ENCODE results near the gene PLPP4. TPM values are rescaled to one million over a fixed set of nuclear protein-coding genes. Genes with fewer than 3 reads are reported as not detected.
A peak's percentile ranks its signal among the peaks of the same experiment; 100 is the strongest.

PLPP4 gene
- under 1 TPM in 1 of 4 donors, not detected in 3; 0.60 TPM for total RNA-seq

DNA sequence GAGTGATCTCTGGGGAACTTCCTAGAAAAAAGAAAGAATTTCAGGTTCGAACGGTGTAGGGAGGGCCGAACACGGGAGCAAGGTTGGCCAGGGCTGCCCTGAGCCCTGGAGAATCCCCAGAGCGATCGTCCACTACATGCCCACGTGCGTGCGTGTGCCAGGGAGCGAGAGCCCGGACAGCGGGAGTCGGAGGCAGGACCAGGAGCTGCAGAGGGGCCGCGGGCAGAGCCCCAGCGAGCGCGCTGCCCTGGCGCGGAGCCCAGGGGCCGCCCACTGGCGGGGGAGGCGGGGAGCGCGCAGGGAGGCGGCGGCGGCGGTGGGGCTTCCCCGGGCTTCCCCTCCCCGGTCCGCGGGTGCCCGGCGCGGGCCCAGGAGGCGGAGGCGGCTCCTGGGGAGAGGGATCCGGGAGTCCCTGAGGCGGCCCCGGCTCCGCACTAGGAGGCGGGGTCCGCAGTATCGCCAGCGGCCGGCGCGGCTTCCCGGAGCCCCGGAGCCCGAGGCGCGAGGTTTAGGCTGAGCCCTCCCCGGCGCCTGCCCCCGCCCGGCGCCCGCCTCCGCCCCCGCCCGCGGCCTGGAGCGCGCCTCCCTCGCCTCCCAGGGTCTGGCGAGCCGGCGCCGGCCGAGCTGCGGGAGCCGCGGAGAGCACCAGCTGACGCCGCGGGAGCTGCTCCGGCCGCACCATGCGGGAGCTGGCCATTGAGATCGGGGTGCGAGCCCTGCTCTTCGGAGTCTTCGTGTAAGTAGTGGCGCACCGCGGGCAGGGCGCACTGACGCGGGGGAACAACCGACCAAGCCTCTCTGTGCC lies at the start of gene PLPP4:
TSS of gene PLPP4 (plus strand) at position 602 of the 805 bp plus-strand sequence. CDS start at position 681, 79 bp downstream.
- 0% methylated on average over 13 of the region's 92 CpGs for WGBS
- Histone ChIP-seq H3K27me3 (peaks cover 43% of the 10 kb centered on the region), H3K36me3 (no peaks in the 10 kb centered on the region), H3K9me3 (no peaks in the 10 kb centered on the region), H3K4me3 (peak within 1 kb of the TSS; percentile 64), H3K27ac (no peak within 1 kb of the TSS), H3K4me1 (peaks cover 19% of the 10 kb centered on the region)
- DNase-seq (ENCODE audit: low spot score in 2 of 2), result no peak
- TF ChIP-seq, protein P1, sequence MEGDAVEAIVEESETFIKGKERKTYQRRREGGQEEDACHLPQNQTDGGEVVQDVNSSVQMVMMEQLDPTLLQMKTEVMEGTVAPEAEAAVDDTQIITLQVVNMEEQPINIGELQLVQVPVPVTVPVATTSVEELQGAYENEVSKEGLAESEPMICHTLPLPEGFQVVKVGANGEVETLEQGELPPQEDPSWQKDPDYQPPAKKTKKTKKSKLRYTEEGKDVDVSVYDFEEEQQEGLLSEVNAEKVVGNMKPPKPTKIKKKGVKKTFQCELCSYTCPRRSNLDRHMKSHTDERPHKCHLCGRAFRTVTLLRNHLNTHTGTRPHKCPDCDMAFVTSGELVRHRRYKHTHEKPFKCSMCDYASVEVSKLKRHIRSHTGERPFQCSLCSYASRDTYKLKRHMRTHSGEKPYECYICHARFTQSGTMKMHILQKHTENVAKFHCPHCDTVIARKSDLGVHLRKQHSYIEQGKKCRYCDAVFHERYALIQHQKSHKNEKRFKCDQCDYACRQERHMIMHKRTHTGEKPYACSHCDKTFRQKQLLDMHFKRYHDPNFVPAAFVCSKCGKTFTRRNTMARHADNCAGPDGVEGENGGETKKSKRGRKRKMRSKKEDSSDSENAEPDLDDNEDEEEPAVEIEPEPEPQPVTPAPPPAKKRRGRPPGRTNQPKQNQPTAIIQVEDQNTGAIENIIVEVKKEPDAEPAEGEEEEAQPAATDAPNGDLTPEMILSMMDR (IDR thresholded peaks at IDR 0.05), result no peak
- TF ChIP-seq EP300 (IDR thresholded peaks at IDR 0.05) (no peak), POLR2A (IDR thresholded peaks at IDR 0.05) (no peak), POLR2AphosphoS5 (IDR thresholded peaks at IDR 0.05) (no peak)

DNA sequence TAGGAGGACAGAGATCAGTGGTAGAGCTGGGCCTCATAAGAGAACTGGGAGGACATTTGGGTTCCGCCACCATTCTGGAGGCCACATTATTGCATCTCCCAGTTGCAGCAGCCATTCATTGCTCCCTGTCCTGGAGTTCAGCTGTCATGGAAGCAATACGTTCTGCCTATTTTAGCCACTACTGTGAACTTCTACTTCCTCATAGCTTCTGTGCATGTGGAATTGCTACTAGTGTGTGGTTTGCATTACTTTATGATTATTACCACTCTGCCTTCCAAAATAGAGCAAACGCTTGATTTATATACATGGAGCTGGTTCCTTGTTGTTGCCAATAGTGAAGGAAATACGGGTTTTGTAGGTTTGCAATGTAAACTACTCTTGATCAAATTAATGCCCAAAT lies 47.2 kb upstream of the PLPP4 start:
- Histone ChIP-seq H3K36me3 (no peaks in the 10 kb centered on the region), H3K4me1 (no peaks in the 10 kb centered on the region), H3K9me3 (no peaks in the 10 kb centered on the region), H3K27me3 (no peaks in the 10 kb centered on the region), H3K4me3 (no peak overlapping the region), H3K27ac (no peak overlapping the region)
- WGBS, result 52% methylated on average over 4 of the region's 4 CpGs
- TF ChIP-seq POLR2AphosphoS5 (IDR thresholded peaks at IDR 0.05) (no peak), EP300 (IDR thresholded peaks at IDR 0.05) (no peak), POLR2A (IDR thresholded peaks at IDR 0.05) (no peak)
- TF ChIP-seq, protein P1 (IDR thresholded peaks at IDR 0.05), result no peak
- DNase-seq (ENCODE audit: low spot score in 2 of 2), result no peak

DNA sequence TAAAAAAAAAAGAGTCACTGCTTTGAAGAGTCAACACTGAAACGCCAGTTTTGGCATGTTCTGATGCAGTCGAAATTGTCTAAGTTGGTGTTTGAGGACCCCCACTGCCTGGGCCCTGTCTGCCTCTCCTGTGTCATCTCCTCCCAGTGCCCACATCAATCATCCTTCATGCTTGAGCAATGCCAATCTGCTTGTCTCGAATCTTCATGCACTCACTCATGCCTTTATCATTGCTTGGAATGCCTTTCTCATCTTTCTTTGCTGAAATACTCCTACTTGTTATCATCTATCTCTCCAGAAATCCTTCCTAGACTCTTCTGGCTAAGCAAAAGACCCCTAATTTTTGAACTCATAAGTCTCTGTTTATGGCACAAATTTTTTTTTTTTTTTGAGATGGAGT lies 42.1 kb upstream of the PLPP4 start:
- no peaks in the 10 kb centered on the region for H3K36me3 ChIP-seq
- TF ChIP-seq POLR2AphosphoS5 (IDR thresholded peaks at IDR 0.05), result no peak
- TF ChIP-seq, protein P1 (IDR thresholded peaks at IDR 0.05), result no peak
- no peak for TF ChIP-seq EP300 (IDR thresholded peaks at IDR 0.05)
- no peak for TF ChIP-seq POLR2A (IDR thresholded peaks at IDR 0.05)
- H3K27ac ChIP-seq, result no peak overlapping the region
- no peak overlapping the region for H3K4me3 ChIP-seq
- DNase-seq (ENCODE audit: low spot score in 2 of 2), result no peak
- H3K9me3 ChIP-seq, result no peaks in the 10 kb centered on the region
- no peaks in the 10 kb centered on the region for H3K27me3 ChIP-seq
- 71% methylated on average over 3 of the region's 3 CpGs for WGBS
- no peaks in the 10 kb centered on the region for H3K4me1 ChIP-seq

DNA sequence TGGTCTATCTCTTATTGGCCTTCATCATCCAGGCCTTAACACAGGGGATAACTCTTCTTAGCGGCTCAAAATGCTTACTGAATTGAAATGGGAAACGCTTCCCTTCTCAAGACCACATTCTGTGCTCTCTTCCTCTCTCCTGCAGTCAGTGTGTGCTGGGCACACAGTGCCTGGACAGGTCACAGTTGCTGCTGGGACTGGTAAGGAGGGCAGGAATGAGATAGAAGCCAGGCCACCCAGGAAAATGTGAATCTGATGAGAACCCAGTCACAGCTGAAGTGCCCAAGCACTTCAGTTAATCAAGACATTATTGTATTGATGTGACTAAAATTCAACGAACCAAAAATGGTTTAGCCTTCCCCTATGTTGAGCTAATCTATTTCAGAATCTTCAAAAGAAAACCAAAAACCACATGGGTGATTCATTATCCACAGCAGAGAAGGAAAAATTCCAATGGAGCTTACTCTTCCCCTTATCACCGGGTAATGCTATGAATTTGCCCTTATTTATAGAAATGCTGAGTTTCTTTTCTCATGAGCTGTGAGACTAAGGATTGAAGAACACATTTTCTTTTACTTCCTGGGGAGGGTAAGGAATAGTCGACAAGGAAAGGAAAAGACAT lies 41.2 kb upstream of the PLPP4 start:
- no peak overlapping the region for H3K27ac ChIP-seq

More for the DNA sequence above, 41.2 kb upstream of the PLPP4 start:
- TF ChIP-seq, protein P1 (IDR thresholded peaks at IDR 0.05), result no peak
- TF ChIP-seq POLR2A (IDR thresholded peaks at IDR 0.05) (no peak), EP300 (IDR thresholded peaks at IDR 0.05) (no peak), POLR2AphosphoS5 (IDR thresholded peaks at IDR 0.05) (no peak)
- WGBS, result 71% methylated on average over 5 of the region's 5 CpGs
- Histone ChIP-seq H3K9me3 (no peaks in the 10 kb centered on the region), H3K36me3 (no peaks in the 10 kb centered on the region), H3K4me1 (no peaks in the 10 kb centered on the region), H3K4me3 (no peak overlapping the region), H3K27me3 (no peaks in the 10 kb centered on the region)
- DNase-seq (ENCODE audit: low spot score in 2 of 2), result no peak

Data from suprapubic skin (tissue), 4 donors.